ENCODE results near the gene TTC13.

- TF ChIP-seq EZH2 (IDR thresholded peaks at IDR 0.05) (no peak), POLR2AphosphoS5 (IDR thresholded peaks at IDR 0.05; ENCODE audit: borderline replicate concordance, low read depth, low read length) (no peak), FOXP2 (optimal IDR thresholded peaks at IDR 0.05; ENCODE audit: control extremely low read depth, extremely low read length, insufficient read depth) (no peak)
Observed at GRCh38 chr1:230919207-230919606, 59.5 kb downstream of the TTC13 start.

Measured in SK-N-MC (cell line).